Mesodermal cell (in vitro differentiated cells): ENCODE data around the gene MUC20.
"Not testable (repeated sequence)": the region's sequence is repeated elsewhere in the genome, so short reads cannot be mapped to it uniquely, and the experiment has no call there.

Experiments used
- H3K27ac ChIP-seq: 2 replicates; pipeline ENCODE4 v1.7.0; 2013; ENCODE audit warnings: mild to moderate bottlenecking, low read depth, low read length, moderate library complexity; ENCODE audit not compliant: severe bottlenecking
- H3K36me3 ChIP-seq: 2 replicates; pipeline ENCODE4 v1.7.1; 2013; ENCODE audit warnings: mild to moderate bottlenecking, low read length, moderate library complexity; ENCODE audit not compliant: control insufficient read depth, insufficient read depth
- H3K4me1 ChIP-seq: one replicate; pipeline ENCODE4 v1.7.1; 2013; ENCODE audit warnings: mild to moderate bottlenecking, low read length; ENCODE audit not compliant: insufficient read depth, control insufficient read depth, poor library complexity, severe bottlenecking
- H3K4me3 ChIP-seq: 2 replicates; pipeline ENCODE4 v1.7.0; 2013; ENCODE audit warnings: low read length, control low read depth, mild to moderate bottlenecking; ENCODE audit not compliant: insufficient read depth, poor library complexity, severe bottlenecking; ENCODE audit errors: extremely low read depth
- H3K9me3 ChIP-seq: 2 replicates; pipeline ENCODE4 v1.7.1; 2013; ENCODE audit warnings: mild to moderate bottlenecking, low read length, moderate library complexity; ENCODE audit not compliant: control insufficient read depth
- WGBS, 2 experiments: methylation state at CpG; one replicate each; pipeline ENCODE4 v1.1.5; 2013; ENCODE audit warnings: missing lambda C conversion rate in 2 of 2; ENCODE audit not compliant: insufficient coverage in 2 of 2; 5-methylcytosine and 5-hydroxymethylcytosine counted together

MUC20 gene

GRCh38 chr3:195686537-195687208, 34.1 kb upstream of the MUC20 start:
- WGBS, 2 experiments, result 92 to 97% methylated on average over 4 to 8 of the region's 15 CpGs
- H3K4me3 ChIP-seq, H3K27ac ChIP-seq, H3K9me3 ChIP-seq, H3K4me1 ChIP-seq: not testable (repeated sequence)
- H3K36me3 ChIP-seq, result peaks cover 72% of the 10 kb centered on the region

- WGBS, 2 experiments, result 89 to 95% methylated on average over 14 to 15 of the region's 15 CpGs
Observed at GRCh38 chr3:195687209-195687760, 33.5 kb upstream of the MUC20 start.

DNA sequence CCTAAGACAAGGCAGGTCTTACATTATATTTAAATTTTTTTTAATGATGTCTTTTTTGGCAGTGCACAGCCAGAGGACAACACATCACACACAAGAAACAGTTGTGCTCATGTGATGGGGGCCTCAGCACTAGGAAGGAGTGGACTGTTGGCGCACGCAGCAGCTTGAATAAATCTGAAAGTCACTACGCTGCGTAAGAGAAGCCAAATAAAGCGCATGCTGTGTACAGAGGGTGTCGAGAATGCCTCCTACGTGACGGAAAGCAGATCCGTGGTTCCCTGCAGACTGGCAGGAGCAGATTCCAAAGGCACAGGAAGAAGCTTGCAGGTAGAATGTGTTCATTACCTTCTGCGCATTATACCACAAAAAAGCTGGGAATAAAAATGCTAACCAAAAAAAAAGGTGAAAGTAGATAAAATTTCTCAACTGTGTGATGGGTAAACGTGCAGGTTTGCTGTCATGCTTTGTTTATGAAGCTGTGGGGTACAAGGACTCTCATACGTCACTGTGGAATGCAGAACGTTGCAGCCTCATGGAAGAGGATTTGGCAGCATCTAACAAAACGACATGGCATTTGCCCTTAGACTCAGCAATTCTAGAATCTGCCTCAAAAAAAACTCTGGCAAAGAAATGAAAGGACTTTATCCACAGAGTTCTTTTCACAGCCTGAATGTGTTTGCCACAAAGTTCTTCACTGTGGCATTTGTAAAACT, 32.2 kb upstream of the MUC20 start:
- H3K4me1 ChIP-seq, H3K9me3 ChIP-seq, H3K27ac ChIP-seq, H3K4me3 ChIP-seq: not testable (repeated sequence)
- 88 to 93% methylated on average over 4 of the region's 14 CpGs for WGBS, 2 experiments
- H3K36me3 ChIP-seq, result peaks cover 80% of the 10 kb centered on the region

More at GRCh38 chr3:195687209-195687760, 33.5 kb upstream of the MUC20 start:
- H3K4me3 ChIP-seq, H3K27ac ChIP-seq, H3K4me1 ChIP-seq, H3K9me3 ChIP-seq: not testable (repeated sequence)
- H3K36me3 ChIP-seq, result peaks cover 75% of the 10 kb centered on the region

GRCh38 chr3:195689184-195690070, 31.4 kb upstream of the MUC20 start:
- H3K9me3 ChIP-seq, H3K4me3 ChIP-seq, H3K27ac ChIP-seq, H3K4me1 ChIP-seq: not testable (repeated sequence)
- peaks cover 80% of the 10 kb centered on the region for H3K36me3 ChIP-seq
- WGBS, 2 experiments, result 79 to 85% methylated on average over 9 to 13 of the region's 21 CpGs

DNA sequence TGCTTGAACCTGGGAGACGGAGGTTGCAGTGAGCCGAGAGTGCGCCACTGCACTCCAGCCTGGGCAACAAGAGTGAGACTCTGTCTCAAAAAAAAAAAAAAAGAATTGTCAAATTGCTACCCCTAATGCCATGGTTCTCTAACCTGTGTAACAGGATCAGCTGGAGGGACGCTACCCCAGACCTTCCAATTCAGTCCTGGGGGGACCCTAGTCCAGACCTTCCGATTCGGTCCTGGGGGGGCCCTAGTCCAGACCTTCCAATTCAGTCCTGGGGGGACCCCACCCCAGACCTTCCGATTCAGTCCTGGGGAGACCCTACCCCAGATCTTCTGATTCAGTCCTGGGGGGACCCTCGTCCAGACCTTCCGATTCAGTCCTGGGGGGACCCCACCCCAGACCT, 29.8 kb upstream of the MUC20 start:
- H3K4me3 ChIP-seq, result no peak overlapping the region
- peaks cover 75% of the 10 kb centered on the region for H3K36me3 ChIP-seq
- H3K27ac ChIP-seq, result no peak overlapping the region
- H3K4me1 ChIP-seq, result no peaks in the 10 kb centered on the region
- 85 to 87% methylated on average over 9 of the region's 9 CpGs for WGBS, 2 experiments
- no peaks in the 10 kb centered on the region for H3K9me3 ChIP-seq

DNA sequence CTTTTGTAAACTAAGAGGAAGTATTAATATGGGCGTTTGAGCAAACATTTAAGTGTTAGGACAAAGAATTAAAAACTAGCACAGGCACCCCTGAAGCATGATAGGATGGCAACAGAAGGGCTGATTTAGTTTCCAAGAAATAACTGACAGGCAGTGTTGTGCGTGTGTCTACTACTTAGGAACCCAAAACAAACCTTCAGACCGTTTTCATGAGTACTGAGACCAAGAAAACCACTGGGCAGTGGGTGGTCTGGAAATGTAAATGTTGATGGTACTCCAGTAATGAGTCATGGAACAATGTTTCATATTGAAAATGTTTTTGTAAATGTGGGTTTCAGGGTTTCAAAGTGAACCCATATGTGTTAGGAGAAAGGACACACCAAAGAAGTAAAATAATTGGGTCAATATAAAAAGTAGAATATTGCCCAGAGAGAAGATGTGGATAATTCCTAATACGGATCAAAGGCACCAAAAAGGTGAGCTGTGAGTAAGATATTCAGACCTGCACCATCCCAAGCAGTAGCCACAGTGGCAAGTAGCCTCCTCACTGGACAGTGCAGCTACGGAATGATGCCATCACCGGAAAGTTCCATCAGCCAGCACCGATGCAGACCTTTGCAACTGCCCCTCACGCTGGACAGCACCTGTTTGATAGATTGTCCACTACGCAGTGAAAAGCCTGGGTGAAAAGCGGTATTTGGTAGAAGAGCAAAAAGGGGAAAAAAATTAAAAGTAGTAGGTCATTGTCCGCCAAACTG, 29.0 kb upstream of the MUC20 start:
- not testable (repeated sequence) for H3K9me3 ChIP-seq, H3K27ac ChIP-seq, H3K4me3 ChIP-seq, H3K4me1 ChIP-seq
- WGBS, 2 experiments, result 96 to 97% methylated on average over 8 of the region's 11 CpGs
- H3K36me3 ChIP-seq, result peaks cover 75% of the 10 kb centered on the region

- Histone ChIP-seq H3K4me3 (no peak overlapping the region), H3K36me3 (peaks cover 74% of the 10 kb centered on the region), H3K9me3 (no peaks in the 10 kb centered on the region), H3K27ac (no peak overlapping the region), H3K4me1 (peaks cover 2% of the 10 kb centered on the region)
- WGBS, 2 experiments, result 91 to 96% methylated on average over 5 of the region's 5 CpGs
Observed at GRCh38 chr3:195692354-195692685, 28.5 kb upstream of the MUC20 start.

DNA sequence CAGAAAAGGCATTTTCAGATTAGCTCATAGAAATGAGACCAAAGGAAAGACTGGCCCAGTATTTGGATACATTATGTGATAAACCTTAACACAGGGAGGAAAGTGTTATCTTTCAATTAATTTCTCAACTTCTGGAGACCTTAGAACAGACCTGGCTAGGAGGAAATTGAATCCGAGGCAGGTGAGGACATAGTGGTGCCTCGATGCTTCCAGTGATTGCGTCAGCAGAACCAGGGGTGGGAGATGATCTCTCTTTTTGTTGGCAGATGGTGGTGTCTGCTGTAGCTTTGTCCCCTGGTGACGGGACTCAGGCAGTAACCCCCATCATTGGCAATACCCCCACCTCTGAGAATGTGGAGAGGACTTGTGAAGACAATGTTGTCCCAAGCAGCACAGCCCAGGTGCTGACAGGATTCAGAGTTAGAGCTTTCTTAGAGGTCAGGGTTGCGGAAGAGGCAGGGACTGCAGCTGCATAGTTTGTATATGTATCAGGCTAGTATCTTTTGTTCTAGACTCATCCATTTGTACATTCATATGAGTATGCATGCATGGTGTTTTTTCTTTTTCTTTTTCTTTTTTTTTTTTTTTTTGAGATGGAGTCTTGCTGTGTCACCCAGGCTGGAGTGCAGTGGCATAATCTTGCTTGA, 27.9 kb upstream of the MUC20 start:
- H3K4me3 ChIP-seq, result no peak overlapping the region
- H3K4me1 ChIP-seq, result peaks cover 8% of the 10 kb centered on the region
- H3K27ac ChIP-seq, result no peak overlapping the region
- peaks cover 68% of the 10 kb centered on the region for H3K36me3 ChIP-seq
- 98% methylated on average over 3 to 4 of the region's 5 CpGs for WGBS, 2 experiments
- H3K9me3 ChIP-seq, result no peaks in the 10 kb centered on the region

GRCh38 chr3:195693428-195694216, 27.2 kb upstream of the MUC20 start:
- 83 to 90% methylated on average over 11 to 12 of the region's 13 CpGs for WGBS, 2 experiments
- H3K36me3 ChIP-seq, result peaks cover 66% of the 10 kb centered on the region
- H3K4me3 ChIP-seq, result no peak overlapping the region
- H3K4me1 ChIP-seq, result peaks cover 15% of the 10 kb centered on the region
- no peaks in the 10 kb centered on the region for H3K9me3 ChIP-seq
- H3K27ac ChIP-seq, result no peak overlapping the region
